Trophoblast cell (in vitro differentiated cells and primary cell): ENCODE data around the gene NCAM1.

ENCODE experiments used
- DNase-seq, 2 donors: peaks; one replicate each; pipeline ENCODE4 v3.0.0-alpha.2; 2016
- H2AFZ ChIP-seq: 2 replicates; pipeline ENCODE4 v1.6.1; 2013; ENCODE audit warnings: low read length, moderate library complexity, mild to moderate bottlenecking; ENCODE audit not compliant: insufficient read depth, poor library complexity
- H2AK5ac ChIP-seq: 2 replicates; pipeline ENCODE4 v1.6.1; 2013; ENCODE audit warnings: mild to moderate bottlenecking, low read length
- H2BK120ac ChIP-seq: 2 replicates; pipeline ENCODE4 v1.6.1; 2013; ENCODE audit warnings: low read length, mild to moderate bottlenecking, moderate library complexity; ENCODE audit not compliant: insufficient read depth, poor library complexity
- H2BK12ac ChIP-seq: 2 replicates; pipeline ENCODE4 v1.6.1; 2013; ENCODE audit warnings: mild to moderate bottlenecking, low read length, moderate library complexity
- H2BK5ac ChIP-seq: 2 replicates; pipeline ENCODE4 v1.6.1; 2013; ENCODE audit warnings: low read length, low read depth, moderate library complexity, mild to moderate bottlenecking; ENCODE audit not compliant: poor library complexity
- H3K14ac ChIP-seq: 2 replicates; pipeline ENCODE4 v1.6.1; 2013; ENCODE audit warnings: mild to moderate bottlenecking, low read length
- H3K18ac ChIP-seq: 2 replicates; pipeline ENCODE4 v1.6.1; 2013; ENCODE audit warnings: mild to moderate bottlenecking, low read length
- H3K23ac ChIP-seq: 2 replicates; pipeline ENCODE4 v1.6.1; 2013; ENCODE audit warnings: low read length
- H3K27ac ChIP-seq: 2 replicates; pipeline ENCODE4 v1.5.1; 2013; ENCODE audit warnings: low read depth, mild to moderate bottlenecking, inconsistent platforms, low read length, moderate library complexity
- H3K27me3 ChIP-seq: 2 replicates; pipeline ENCODE4 v1.6.1; 2013; ENCODE audit warnings: inconsistent platforms, mild to moderate bottlenecking, low read length, moderate library complexity; ENCODE audit not compliant: insufficient read depth
- H3K36me3 ChIP-seq, 2 experiments: 1 replicate in 1 of 2; 2 replicates in 1 of 2; pipeline ENCODE4 v1.6.1; 2013; ENCODE audit warnings: low read length in 2 of 2, mild to moderate bottlenecking in 2 of 2, moderate library complexity in 1 of 2; ENCODE audit not compliant: insufficient read depth in 2 of 2, control insufficient read depth in 1 of 2
- H3K4ac ChIP-seq: 2 replicates; pipeline ENCODE4 v1.6.1; 2013; ENCODE audit warnings: low read depth, mild to moderate bottlenecking, low read length, moderate library complexity
- H3K4me1 ChIP-seq, 2 experiments: 1 replicate in 1 of 2; 2 replicates in 1 of 2; pipeline ENCODE4 v1.6.1; 2013; ENCODE audit warnings: low read length in 2 of 2, mild to moderate bottlenecking in 2 of 2, moderate library complexity in 1 of 2; ENCODE audit not compliant: insufficient read depth in 2 of 2, control insufficient read depth in 1 of 2
- H3K4me2 ChIP-seq: 2 replicates; pipeline ENCODE4 v1.6.1; 2013; ENCODE audit warnings: inconsistent platforms, mild to moderate bottlenecking, low read length, moderate library complexity
- H3K4me3 ChIP-seq: 2 replicates; pipeline ENCODE4 v1.5.1; 2013; ENCODE audit warnings: mild to moderate bottlenecking, low read depth, low read length, inconsistent platforms
- H3K79me1 ChIP-seq: one replicate; pipeline ENCODE4 v1.6.1; 2013; ENCODE audit warnings: low read length
- H3K79me2 ChIP-seq: 2 replicates; pipeline ENCODE4 v1.6.1; 2013; ENCODE audit warnings: low read length, mild to moderate bottlenecking; ENCODE audit not compliant: control insufficient read depth, insufficient read depth, poor library complexity
- H3K9ac ChIP-seq: 2 replicates; pipeline ENCODE4 v1.6.1; 2013; ENCODE audit warnings: mild to moderate bottlenecking, low read length
- H3K9me3 ChIP-seq: 2 replicates; pipeline ENCODE4 v1.6.1; 2013; ENCODE audit warnings: low read depth, mild to moderate bottlenecking, control low read depth, inconsistent platforms, low read length; ENCODE audit not compliant: insufficient read depth
- H4K12ac ChIP-seq: 2 replicates; pipeline ENCODE4 v1.6.1; 2013; ENCODE audit warnings: low read depth, mild to moderate bottlenecking, low read length, moderate library complexity
- H4K8ac ChIP-seq: 2 replicates; pipeline ENCODE4 v1.6.1; 2013; ENCODE audit warnings: low read depth, mild to moderate bottlenecking, low read length, moderate library complexity
- H4K91ac ChIP-seq: one replicate; pipeline ENCODE4 v1.6.1; 2013; ENCODE audit warnings: low read depth, mild to moderate bottlenecking, low read length, moderate library complexity
- WGBS: extraction: QIAGEN DNeasy Blood & Tissue Kit; methylation state at CpG from one replicate; pipeline ENCODE4 v1.1.7; 2013; ENCODE audit warnings: missing lambda C conversion rate; ENCODE audit not compliant: insufficient read length, insufficient coverage; ENCODE audit errors: extremely low coverage; 5-methylcytosine and 5-hydroxymethylcytosine counted together

NCAM1 gene

GRCh38 chr11:113213549-113213948, 252.3 kb downstream of the NCAM1 start:
- no peak overlapping the region for H3K4me3 ChIP-seq
- H3K4me2 ChIP-seq = no peak overlapping the region
- no peak overlapping the region for H2AK5ac ChIP-seq
- no peak overlapping the region for H4K12ac ChIP-seq
- H3K9me3 ChIP-seq = no peaks in the 10 kb centered on the region
- no peak overlapping the region for H3K9ac ChIP-seq
- H3K27me3 ChIP-seq = no peaks in the 10 kb centered on the region
- H2AFZ ChIP-seq = no peak overlapping the region
- no peak overlapping the region for H3K27ac ChIP-seq
- no peaks in the 10 kb centered on the region for H3K36me3 ChIP-seq
- H2BK5ac ChIP-seq = no peak overlapping the region
- no CpG with 5 or more reads among the region's 2 CpGs for WGBS
- no peaks in the 10 kb centered on the region for H3K79me1 ChIP-seq
- no peak overlapping the region for H3K18ac ChIP-seq
- H2BK12ac ChIP-seq = no peak overlapping the region
- H3K23ac ChIP-seq = no peak overlapping the region
- H4K8ac ChIP-seq = no peak overlapping the region
- no peak overlapping the region for H4K91ac ChIP-seq
- no peaks in the 10 kb centered on the region for H3K4me1 ChIP-seq
- H2BK120ac ChIP-seq = no peak overlapping the region
- no peak for DNase-seq
- H3K79me2 ChIP-seq = no peaks in the 10 kb centered on the region
- H3K14ac ChIP-seq = no peak overlapping the region
- no peak overlapping the region for H3K4ac ChIP-seq

DNA sequence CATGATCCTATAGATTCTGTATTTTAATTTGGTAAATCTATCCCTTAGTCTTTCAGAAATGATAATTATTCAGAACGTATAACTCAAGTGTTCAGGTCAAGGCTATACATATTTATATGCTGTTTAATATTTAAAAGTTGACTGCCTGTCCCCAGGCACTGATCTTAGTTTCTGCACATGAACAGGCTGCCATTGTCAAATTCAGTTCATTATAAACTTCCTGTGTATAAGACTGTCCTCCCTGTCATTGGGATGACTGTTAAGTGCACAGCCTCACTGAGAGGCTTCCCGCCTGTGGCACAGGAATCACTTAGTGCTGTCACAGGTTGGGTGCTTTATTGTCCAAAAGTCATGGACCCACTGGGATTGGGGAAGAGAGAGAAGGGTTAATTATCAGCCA, 261.0 kb downstream of the NCAM1 start:
- H2BK120ac ChIP-seq = no peak overlapping the region
- H3K4me3 ChIP-seq = no peak overlapping the region
- no peak overlapping the region for H3K14ac ChIP-seq
- H3K9me3 ChIP-seq = peaks cover 2% of the 10 kb centered on the region
- H3K27ac ChIP-seq = no peak overlapping the region
- no peak overlapping the region for H2BK5ac ChIP-seq
- H2BK12ac ChIP-seq = no peak overlapping the region
- H2AFZ ChIP-seq = no peak overlapping the region
- H3K9ac ChIP-seq = no peak overlapping the region
- H4K91ac ChIP-seq = no peak overlapping the region
- no peaks in the 10 kb centered on the region for H3K79me2 ChIP-seq
- no peaks in the 10 kb centered on the region for H3K36me3 ChIP-seq
- WGBS = no CpG with 5 or more reads among the region's 2 CpGs
- no peaks in the 10 kb centered on the region for H3K79me1 ChIP-seq
- H3K4me2 ChIP-seq = no peak overlapping the region
- H3K4ac ChIP-seq = no peak overlapping the region
- H3K23ac ChIP-seq = no peak overlapping the region
- H3K4me1 ChIP-seq = no peaks in the 10 kb centered on the region
- no peak for DNase-seq
- no peak overlapping the region for H3K18ac ChIP-seq
- H4K12ac ChIP-seq = no peak overlapping the region
- H2AK5ac ChIP-seq = no peak overlapping the region
- H3K27me3 ChIP-seq = no peaks in the 10 kb centered on the region
- no peak overlapping the region for H4K8ac ChIP-seq

DNA sequence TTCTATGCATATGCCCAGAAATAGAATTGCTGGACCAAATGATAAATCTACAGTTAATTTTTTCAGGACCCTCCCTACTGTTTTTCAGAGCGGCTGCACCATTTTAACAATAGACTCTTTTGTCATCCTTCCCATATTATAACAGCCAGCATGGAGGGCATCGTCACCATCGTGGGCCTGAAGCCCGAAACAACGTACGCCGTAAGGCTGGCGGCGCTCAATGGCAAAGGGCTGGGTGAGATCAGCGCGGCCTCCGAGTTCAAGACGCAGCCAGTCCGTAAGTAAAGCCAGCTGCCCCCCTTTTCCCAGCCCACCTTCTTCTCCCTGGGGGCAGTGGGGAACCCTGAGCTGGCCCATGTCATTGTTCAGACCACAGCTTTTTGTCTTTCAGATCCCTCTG, 273.7 kb downstream of the NCAM1 start:
- Histone ChIP-seq H2BK12ac (no peak overlapping the region), H3K4me1 (no peaks in the 10 kb centered on the region), H2BK120ac (no peak overlapping the region), H2BK5ac (no peak overlapping the region), H3K4me2 (no peak overlapping the region), H3K4ac (no peak overlapping the region), H4K91ac (no peak overlapping the region), H3K79me1 (no peaks in the 10 kb centered on the region), H2AK5ac (no peak overlapping the region), H2AFZ (no peak overlapping the region), H3K9me3 (peaks cover 8% of the 10 kb centered on the region), H3K27ac (no peak overlapping the region), H3K27me3 (no peaks in the 10 kb centered on the region), H3K4me3 (no peak overlapping the region), H3K14ac (no peak overlapping the region), H3K79me2 (no peaks in the 10 kb centered on the region), H3K9ac (no peak overlapping the region), H3K23ac (no peak overlapping the region), H4K8ac (no peak overlapping the region), H4K12ac (no peak overlapping the region), H3K18ac (no peak overlapping the region), H3K36me3 (no peaks in the 10 kb centered on the region)
- DNase-seq = no peak
- no CpG with 5 or more reads among the region's 14 CpGs for WGBS

- no peak overlapping the region for H3K18ac ChIP-seq
- no peak overlapping the region for H2AK5ac ChIP-seq
- no peaks in the 10 kb centered on the region for H3K4me1 ChIP-seq
- H3K4ac ChIP-seq = no peak overlapping the region
- H3K27ac ChIP-seq = no peak overlapping the region
- H2BK12ac ChIP-seq = no peak overlapping the region
- no peak overlapping the region for H2BK120ac ChIP-seq
- WGBS = no CpG with 5 or more reads among the region's 4 CpGs
- H2BK5ac ChIP-seq = no peak overlapping the region
- no peaks in the 10 kb centered on the region for H3K27me3 ChIP-seq
- no peaks in the 10 kb centered on the region for H3K36me3 ChIP-seq
- no peak overlapping the region for H4K91ac ChIP-seq
- peaks cover 4% of the 10 kb centered on the region for H3K9me3 ChIP-seq
- no peak overlapping the region for H3K4me3 ChIP-seq
- H3K9ac ChIP-seq = no peak overlapping the region
- no peak overlapping the region for H3K4me2 ChIP-seq
- H3K79me1 ChIP-seq = no peaks in the 10 kb centered on the region
- H2AFZ ChIP-seq = no peak overlapping the region
- DNase-seq = no peak
- no peak overlapping the region for H4K12ac ChIP-seq
- no peak overlapping the region for H3K14ac ChIP-seq
- H4K8ac ChIP-seq = no peak overlapping the region
- H3K23ac ChIP-seq = no peak overlapping the region
- no peaks in the 10 kb centered on the region for H3K79me2 ChIP-seq
These were observed 276.0 kb downstream of the NCAM1 start for GRCh38 chr11:113237261-113237660.
